GM12878 (cell line): ENCODE measurements around the gene AANAT. TPM values are rescaled to one million over a fixed set of nuclear protein-coding genes. Genes with fewer than 3 reads are reported as not detected.

Source experiments
- BRCA1 ChIP-seq: IDR thresholded peaks from 2 replicates; pipeline ENCODE4 v1.6.1; 2011; ENCODE audit warnings: low read depth, low read length, improper control_type of control experiment
- CBX3 ChIP-seq: fragments of 200-600 bp; sonication (generic); IDR thresholded peaks from 2 replicates; pipeline ENCODE4 v1.6.1; 2016; ENCODE audit warnings: low read depth, borderline replicate concordance
- FOS ChIP-seq: IDR thresholded peaks from 3 replicates; pipeline ENCODE4 v1.6.1; 2011; ENCODE audit warnings: borderline replicate concordance; ENCODE audit not compliant: insufficient read length; ENCODE audit errors: extremely low read depth
- FOXK2 ChIP-seq: fragments of 450-650 bp; IDR thresholded peaks from 2 replicates; pipeline ENCODE4 v1.6.1; 2017; ENCODE audit warnings: mild to moderate bottlenecking, moderate library complexity
- GABPA ChIP-seq: IDR thresholded peaks from 2 replicates; pipeline ENCODE4 v1.6.1; 2014; ENCODE audit warnings: antibody characterized with exemption, low read depth, mild to moderate bottlenecking, inconsistent platforms
- HDGF ChIP-seq: fragments of 450-650 bp; IDR thresholded peaks from 2 replicates; pipeline ENCODE4 v1.6.1; 2016; ENCODE audit warnings: antibody characterized with exemption
- IRF4 ChIP-seq: IDR thresholded peaks from 2 replicates; pipeline ENCODE4 v1.6.1; 2011; ENCODE audit warnings: low read depth, low read length
- MEF2A ChIP-seq: IDR thresholded peaks from 2 replicates; pipeline ENCODE4 v1.6.1; 2011; ENCODE audit warnings: low read depth, mild to moderate bottlenecking, low read length, moderate library complexity; ENCODE audit not compliant: insufficient read depth
- MXI1 ChIP-seq: fragments of 150-350 bp; IDR thresholded peaks from 2 replicates; pipeline ENCODE4 v1.6.1; 2011; ENCODE audit warnings: low read depth, mild to moderate bottlenecking, inconsistent platforms, low read length, improper control_type of control experiment
- NBN ChIP-seq: fragments of 450-650 bp; IDR thresholded peaks from 2 replicates; pipeline ENCODE4 v1.6.1; 2016
- NR2C2 ChIP-seq: IDR thresholded peaks from 2 replicates; pipeline ENCODE4 v1.6.1; 2011; ENCODE audit warnings: borderline replicate concordance, low read depth; ENCODE audit not compliant: control insufficient read depth, insufficient read length
- PAX5 ChIP-seq: IDR thresholded peaks from 2 replicates; pipeline ENCODE4 v1.6.1; 2011; ENCODE audit warnings: low read depth, low read length, borderline replicate concordance
- POLR2AphosphoS5 ChIP-seq: IDR thresholded peaks from 2 replicates; pipeline ENCODE4 v1.6.1; 2011; ENCODE audit warnings: mild to moderate bottlenecking, low read length, inconsistent platforms
- POU2F2 ChIP-seq: IDR thresholded peaks from 3 replicates; pipeline ENCODE4 v1.6.1; 2011; ENCODE audit warnings: low read depth, mild to moderate bottlenecking, low read length, borderline replicate concordance
- PRDM15 ChIP-seq: fragments of 450-650 bp; formaldehyde crosslinking; IDR thresholded peaks from 2 replicates; pipeline ENCODE4 v1.4.0; 2020; ENCODE audit warnings: mild to moderate bottlenecking, moderate library complexity
- RAD21 ChIP-seq: IDR thresholded peaks from 2 replicates; pipeline ENCODE4 v1.6.1; 2011; ENCODE audit warnings: mild to moderate bottlenecking, low read depth, low read length, moderate library complexity; ENCODE audit not compliant: insufficient read depth
- RB1 ChIP-seq: fragments of 450-650 bp; formaldehyde crosslinking; IDR thresholded peaks from 2 replicates; pipeline ENCODE4 v1.6.1; 2017; ENCODE audit warnings: mild to moderate bottlenecking, borderline replicate concordance
- RBBP5 ChIP-seq: fragments of 200-600 bp; sonication (generic); conservative IDR thresholded peaks from 2 replicates; pipeline ENCODE4 v1.6.1; 2016
- RELA ChIP-seq: fragments of 450-650 bp; IDR thresholded peaks from 2 replicates; pipeline ENCODE4 v1.8.0; 2014; ENCODE audit warnings: borderline replicate concordance; ENCODE audit not compliant: partially characterized antibody
- RUNX3 ChIP-seq: IDR thresholded peaks from 2 replicates; pipeline ENCODE4 v1.6.1; 2012; ENCODE audit warnings: low read length, inconsistent platforms
- SP1 ChIP-seq: IDR thresholded peaks from one replicate; pipeline ENCODE4 v1.6.1; 2011; ENCODE audit warnings: low read depth, low read length
- SREBF1 ChIP-seq: IDR thresholded peaks from 2 replicates; pipeline ENCODE4 v1.6.1; 2012; ENCODE audit warnings: mild to moderate bottlenecking, low read length
- WRNIP1 ChIP-seq: IDR thresholded peaks from 2 replicates; pipeline ENCODE4 v1.6.1; 2011; ENCODE audit warnings: low read depth, low read length, improper control_type of control experiment, borderline replicate concordance
- YBX1 ChIP-seq: fragments of 450-650 bp; IDR thresholded peaks from 2 replicates; pipeline ENCODE4 v1.6.1; 2016; ENCODE audit warnings: antibody characterized with exemption
- ZBTB33 ChIP-seq: fragments of 450-650 bp; IDR thresholded peaks from 2 replicates; pipeline ENCODE4 v1.6.1; 2017; ENCODE audit warnings: mild to moderate bottlenecking
- ZNF217 ChIP-seq: fragments of 450-650 bp; IDR thresholded peaks from 2 replicates; pipeline ENCODE4 v1.6.1; 2017; ENCODE audit warnings: antibody characterized with exemption, mild to moderate bottlenecking
- polyA plus RNA-seq, 11 experiments: library from polyadenylated mRNA; depleted of rRNA in 4 of 11; unstranded in 6 of 11; stranded (reverse) in 5 of 11; fragments of >200 nt; fragmentation: Nextera tagmentation in 4 of 11; fragmentation: Illumina TruSeq in 1 of 11; extraction: Ambion mirVana in 4 of 11; extraction: Trizol in 1 of 11; gene quantifications; 1 replicate in 1 of 11; 2 replicates in 10 of 11; pipeline versions ENCODE4 v1.2.1 to v1.2.3, GENCODE V29; 2011 to 2016; ENCODE audit warnings: inconsistent platforms in 2 of 11, missing spikeins in 2 of 11, low read depth in 1 of 11
- total RNA-seq, 4 experiments: library from RNA; depleted of rRNA in 3 of 4; stranded (reverse); fragments of >200 nt in 3 of 4; fragmentation: Illumina TruSeq in 1 of 4; extraction: Trizol in 1 of 4; gene quantifications; 2 replicates each; pipeline versions ENCODE4 v1.2.1 to v1.2.3, GENCODE V29; 2013 to 2021
- TF ChIP-seq, protein P1 (sequence below), 3 experiments: IDR thresholded peaks in 2 of 3; conservative IDR thresholded peaks in 1 of 3; 2 replicates each; pipeline ENCODE4 v1.5.1; 2011; ENCODE audit warnings: low read depth in 3 of 3, low read length in 3 of 3, mild to moderate bottlenecking in 3 of 3, control low read depth in 2 of 3, moderate library complexity in 2 of 3, inconsistent platforms in 1 of 3, mixed read lengths in 1 of 3; ENCODE audit not compliant: control insufficient read depth in 2 of 3, insufficient read depth in 1 of 3; ENCODE audit errors: extremely low read depth in 1 of 3

AANAT gene
- total and polyA plus RNA-seq, 10 of the 15 experiments (the other 5 are each of a cell fraction or from before 2014, with no cell fraction given) = 0.23 TPM; not detected in 9

- TF ChIP-seq, protein P1, sequence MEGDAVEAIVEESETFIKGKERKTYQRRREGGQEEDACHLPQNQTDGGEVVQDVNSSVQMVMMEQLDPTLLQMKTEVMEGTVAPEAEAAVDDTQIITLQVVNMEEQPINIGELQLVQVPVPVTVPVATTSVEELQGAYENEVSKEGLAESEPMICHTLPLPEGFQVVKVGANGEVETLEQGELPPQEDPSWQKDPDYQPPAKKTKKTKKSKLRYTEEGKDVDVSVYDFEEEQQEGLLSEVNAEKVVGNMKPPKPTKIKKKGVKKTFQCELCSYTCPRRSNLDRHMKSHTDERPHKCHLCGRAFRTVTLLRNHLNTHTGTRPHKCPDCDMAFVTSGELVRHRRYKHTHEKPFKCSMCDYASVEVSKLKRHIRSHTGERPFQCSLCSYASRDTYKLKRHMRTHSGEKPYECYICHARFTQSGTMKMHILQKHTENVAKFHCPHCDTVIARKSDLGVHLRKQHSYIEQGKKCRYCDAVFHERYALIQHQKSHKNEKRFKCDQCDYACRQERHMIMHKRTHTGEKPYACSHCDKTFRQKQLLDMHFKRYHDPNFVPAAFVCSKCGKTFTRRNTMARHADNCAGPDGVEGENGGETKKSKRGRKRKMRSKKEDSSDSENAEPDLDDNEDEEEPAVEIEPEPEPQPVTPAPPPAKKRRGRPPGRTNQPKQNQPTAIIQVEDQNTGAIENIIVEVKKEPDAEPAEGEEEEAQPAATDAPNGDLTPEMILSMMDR (IDR thresholded peaks at IDR 0.05 in 2 of 3, conservative IDR thresholded peaks at IDR 0.05 in 1 of 3; ENCODE audit: control insufficient read depth in 2 of 3, extremely low read depth in 1 of 3, insufficient read depth in 1 of 3, low read depth in 3 of 3, low read length in 3 of 3) = no peak
- no peak for TF ChIP-seq FOS
- TF ChIP-seq NR2C2 = no peak
- no peak for TF ChIP-seq MXI1
- no peak for TF ChIP-seq RBBP5
- 0 out of 2 replicates have a peak, but pooled peaks have one; percentile 22 for TF ChIP-seq MEF2A
- TF ChIP-seq POU2F2 = no peak
- TF ChIP-seq IRF4 = peak; percentile 6; the same call in 1 of the 2 replicates
- 0 out of 2 replicates have a peak, but pooled peaks have one; percentile 35 for TF ChIP-seq PAX5
- TF ChIP-seq GABPA = no peak
- no peak for TF ChIP-seq BRCA1
- no peak for TF ChIP-seq FOXK2
- no peak for TF ChIP-seq YBX1
- TF ChIP-seq CBX3 = no peak
- no peak for TF ChIP-seq WRNIP1
- TF ChIP-seq RB1 = no peak
- TF ChIP-seq PRDM15 (CRISPR knock-in tag) = no peak
- no peak for TF ChIP-seq SP1
- no peak for TF ChIP-seq ZNF217
- TF ChIP-seq NBN = no peak; the same call in 1 of the 2 replicates
- TF ChIP-seq HDGF = no peak; the same call in 1 of the 2 replicates
- TF ChIP-seq RUNX3 = no peak; the same call in none of the 2 replicates
- TF ChIP-seq RELA = no peak
- no peak for TF ChIP-seq ZBTB33
- no peak for TF ChIP-seq RAD21
- TF ChIP-seq SREBF1 = no peak
- TF ChIP-seq POLR2AphosphoS5 = no peak
These were observed 25.6 kb downstream of the AANAT start (continued) for GRCh38 chr17:76492989-76493501.
